Fibroblast of villous mesenchyme (primary cell): Measurements from ENCODE around the gene KIAA0753. TPM values are rescaled to one million over a fixed set of nuclear protein-coding genes. Genes with fewer than 3 reads are reported as not detected.

Experiments
- DNase-seq: peaks from one replicate; pipeline ENCODE4 v3.0.0-alpha.2; 2010; ENCODE audit warnings: low read depth
- H3K4me3 ChIP-seq: 2 replicates; pipeline ENCODE4 v1.5.1; 2011; ENCODE audit warnings: low read depth, mild to moderate bottlenecking, low read length
- total RNA-seq: library from RNA; depleted of rRNA; stranded (reverse); fragments of >200 nt; gene quantifications from 2 replicates; pipeline ENCODE4 v1.2.3, GENCODE V29; 2012
- TF ChIP-seq, protein P1 (sequence below): IDR thresholded peaks from 2 replicates; pipeline ENCODE4 v1.5.1; 2012; ENCODE audit warnings: low read depth, mild to moderate bottlenecking, low read length; ENCODE audit not compliant: insufficient read depth

KIAA0753 gene
- total RNA-seq, 1 donor: 23.3 TPM

DNA sequence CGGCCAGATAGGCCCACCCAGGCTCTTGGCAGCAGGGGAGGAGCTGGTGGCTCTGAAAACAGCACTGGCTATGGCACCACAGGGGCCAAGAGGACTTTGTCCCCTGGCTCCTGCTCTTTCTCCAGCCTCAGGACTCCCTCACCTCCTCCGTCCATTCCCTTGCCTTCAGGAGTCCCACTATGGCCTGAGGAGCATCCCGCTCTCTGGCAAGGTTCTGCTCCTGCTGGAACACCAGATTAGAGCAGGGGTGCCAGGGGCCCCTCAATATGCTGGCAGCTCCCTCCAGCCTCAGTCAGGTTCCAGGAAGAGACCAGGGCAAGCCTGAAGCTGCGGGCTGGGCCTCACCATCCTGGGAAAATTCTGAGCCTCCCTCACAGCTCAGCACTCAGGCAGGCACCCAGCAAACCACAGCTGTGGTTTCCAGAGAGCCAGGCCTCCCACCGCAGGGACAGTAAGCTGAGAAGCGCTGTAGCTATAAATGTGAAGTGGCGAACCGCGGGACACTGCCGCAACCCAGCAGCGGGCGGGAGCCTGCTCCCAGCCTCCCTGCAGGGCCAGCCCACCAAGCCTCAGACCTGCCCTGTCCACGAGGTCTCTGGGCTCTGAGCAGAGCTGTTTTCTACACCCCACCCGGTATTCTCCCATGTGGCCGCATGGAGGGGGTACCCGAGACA, 36.8 kb upstream of the KIAA0753 start:
- DNase-seq: peak; percentile 39
- TF ChIP-seq, protein P1, sequence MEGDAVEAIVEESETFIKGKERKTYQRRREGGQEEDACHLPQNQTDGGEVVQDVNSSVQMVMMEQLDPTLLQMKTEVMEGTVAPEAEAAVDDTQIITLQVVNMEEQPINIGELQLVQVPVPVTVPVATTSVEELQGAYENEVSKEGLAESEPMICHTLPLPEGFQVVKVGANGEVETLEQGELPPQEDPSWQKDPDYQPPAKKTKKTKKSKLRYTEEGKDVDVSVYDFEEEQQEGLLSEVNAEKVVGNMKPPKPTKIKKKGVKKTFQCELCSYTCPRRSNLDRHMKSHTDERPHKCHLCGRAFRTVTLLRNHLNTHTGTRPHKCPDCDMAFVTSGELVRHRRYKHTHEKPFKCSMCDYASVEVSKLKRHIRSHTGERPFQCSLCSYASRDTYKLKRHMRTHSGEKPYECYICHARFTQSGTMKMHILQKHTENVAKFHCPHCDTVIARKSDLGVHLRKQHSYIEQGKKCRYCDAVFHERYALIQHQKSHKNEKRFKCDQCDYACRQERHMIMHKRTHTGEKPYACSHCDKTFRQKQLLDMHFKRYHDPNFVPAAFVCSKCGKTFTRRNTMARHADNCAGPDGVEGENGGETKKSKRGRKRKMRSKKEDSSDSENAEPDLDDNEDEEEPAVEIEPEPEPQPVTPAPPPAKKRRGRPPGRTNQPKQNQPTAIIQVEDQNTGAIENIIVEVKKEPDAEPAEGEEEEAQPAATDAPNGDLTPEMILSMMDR: no peak
- no peak overlapping the region for H3K4me3 ChIP-seq

DNA sequence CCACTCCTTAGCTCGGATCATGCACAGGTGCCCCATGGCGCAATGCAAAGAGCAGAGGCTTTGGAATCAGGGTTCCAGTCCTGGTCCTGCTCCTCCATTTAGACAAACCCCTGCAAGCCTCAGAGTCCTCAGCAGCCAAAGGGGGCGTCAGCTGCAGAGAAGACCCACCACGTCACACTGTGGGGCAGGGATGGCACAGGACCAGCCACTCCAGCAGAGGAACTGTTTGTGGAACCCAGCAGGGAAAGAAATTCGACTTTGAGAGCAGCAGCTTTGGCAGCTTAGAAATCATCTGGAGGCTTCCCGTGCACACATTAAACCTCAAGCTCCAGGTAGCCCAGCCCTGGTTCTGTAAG, 36.3 kb upstream of the KIAA0753 start:
- H3K4me3 ChIP-seq: no peak overlapping the region
- no peak for DNase-seq
- TF ChIP-seq, protein P1: no peak

- H3K4me3 ChIP-seq: no peak overlapping the region
- DNase-seq: no peak
- TF ChIP-seq, protein P1: no peak
Observed at GRCh38 chr17:6675201-6675825, 34.8 kb upstream of the KIAA0753 start.

DNA sequence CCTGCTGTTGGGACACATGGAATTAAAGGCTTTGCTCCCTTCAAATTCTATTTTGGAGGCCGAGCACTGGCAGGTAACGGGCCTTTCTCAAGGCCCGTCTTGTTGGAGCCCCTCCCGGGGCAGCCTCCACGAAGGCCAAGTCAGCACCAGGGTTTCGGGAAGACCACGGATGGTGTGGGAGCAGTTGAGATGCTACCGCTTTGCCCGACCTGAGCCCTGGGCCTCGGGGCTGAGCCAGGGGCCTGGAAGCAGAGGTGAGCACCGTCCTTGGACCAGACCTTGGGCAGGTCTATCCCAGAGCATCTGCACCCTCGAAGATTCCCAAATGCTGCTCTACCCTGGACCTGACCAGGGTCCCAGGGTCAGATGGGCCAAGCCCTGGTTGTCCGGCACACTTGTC, 34.1 kb upstream of the KIAA0753 start:
- no peak for DNase-seq
- TF ChIP-seq, protein P1: no peak
- no peak overlapping the region for H3K4me3 ChIP-seq

- TF ChIP-seq, protein P1: no peak
Observed at GRCh38 chr17:6671431-6671830, 30.9 kb upstream of the KIAA0753 start.

GRCh38 chr17:6670999-6671398, 30.5 kb upstream of the KIAA0753 start:
- no peak for DNase-seq
- H3K4me3 ChIP-seq: no peak overlapping the region
- TF ChIP-seq, protein P1: no peak

More at GRCh38 chr17:6671431-6671830, 30.9 kb upstream of the KIAA0753 start:
- H3K4me3 ChIP-seq: no peak overlapping the region
- no peak for DNase-seq
